ENCODE data around the gene ITPRID1.
A peak's percentile ranks its signal among the peaks of the same experiment; 100 is the strongest.
"Not testable (repeated sequence)": the region's sequence is repeated elsewhere in the genome, so short reads cannot be mapped to it uniquely, and the experiment has no call there.

Gene ITPRID1

DNA sequence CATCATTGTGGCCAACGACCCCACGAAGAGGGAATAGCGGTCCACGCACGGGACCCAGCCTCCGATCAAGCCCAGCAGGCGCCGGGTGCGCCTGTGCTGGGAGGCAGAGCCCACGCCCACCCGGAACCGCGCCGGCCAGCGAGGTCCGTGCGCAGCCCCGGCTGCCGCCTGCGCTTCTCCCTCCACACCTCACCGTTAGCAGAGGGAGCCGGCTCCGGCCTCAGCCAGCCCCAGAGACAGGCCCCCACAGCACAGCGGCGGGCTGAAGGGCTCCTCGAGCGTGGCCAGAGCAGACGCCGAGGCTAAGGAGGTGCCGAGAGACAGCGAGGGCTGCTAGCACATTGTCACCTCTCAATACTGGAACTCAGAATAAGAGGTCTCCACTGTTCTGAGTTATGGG, 3.6 kb downstream of the ITPRID1 start:
- DNase-seq: no peak

- no peak for DNase-seq
Observed at GRCh38 chr7:31518766-31519165, 4.9 kb downstream of the ITPRID1 start.

DNA sequence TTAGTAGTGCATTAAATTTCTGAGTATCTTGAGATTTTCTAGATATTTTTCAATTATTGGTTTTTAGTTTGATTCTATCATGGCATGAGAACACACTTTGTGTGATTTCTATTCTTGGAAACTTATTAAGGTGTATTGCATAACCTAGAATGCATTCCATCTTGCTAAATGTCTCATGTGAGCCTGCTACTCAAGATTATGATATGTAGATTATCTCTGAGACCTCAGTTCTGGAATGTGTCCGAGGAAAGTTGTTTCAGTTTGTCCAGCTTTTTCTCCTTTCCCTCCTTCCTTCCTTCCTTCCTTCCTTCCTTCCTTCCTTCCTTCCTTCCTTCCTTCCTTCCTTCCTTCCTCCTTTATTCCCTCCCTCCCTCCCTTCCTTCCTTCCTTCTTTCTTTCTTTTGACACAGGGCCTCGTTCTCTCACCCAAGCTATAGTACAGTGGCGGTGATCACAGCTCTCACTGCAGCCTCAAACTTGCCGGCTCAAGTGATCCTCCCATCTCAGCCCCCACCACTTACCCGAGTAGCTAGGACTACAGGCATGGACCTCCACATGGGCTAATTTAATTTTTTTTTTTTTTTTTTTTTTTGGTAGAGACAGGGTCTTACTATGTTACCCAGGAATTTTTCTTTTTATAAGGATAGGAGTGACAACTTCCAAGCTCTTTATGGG, 7.6 kb downstream of the ITPRID1 start:
- no peak for DNase-seq

- no peak for DNase-seq
Observed at GRCh38 chr7:31526864-31527263, 13.0 kb downstream of the ITPRID1 start.

- DNase-seq: no peak
Observed at GRCh38 chr7:31529103-31529502, 15.2 kb downstream of the ITPRID1 start.

GRCh38 chr7:31540651-31541185, 26.8 kb downstream of the ITPRID1 start:
- not testable (repeated sequence) for DNase-seq

DNA sequence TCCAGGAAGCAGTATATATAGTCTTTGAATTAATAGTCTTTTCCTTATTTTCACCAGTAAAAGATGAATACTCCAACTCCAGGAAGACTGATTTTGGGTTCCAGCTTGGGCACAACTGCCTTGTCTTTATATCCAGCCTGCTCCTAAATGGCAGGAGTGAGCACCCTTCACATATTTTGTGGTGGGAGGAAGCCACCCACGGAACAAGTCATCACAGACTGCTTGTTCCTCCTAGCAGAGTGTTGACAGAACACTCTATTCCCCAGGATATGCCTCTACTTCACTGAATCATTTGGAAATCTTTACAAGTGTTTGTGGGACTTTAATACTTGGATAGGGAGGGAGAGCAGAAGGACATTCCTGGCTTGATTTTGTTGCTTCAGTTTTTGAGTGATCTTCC, 31.7 kb downstream of the ITPRID1 start:
- DNase-seq: no peak

DNA sequence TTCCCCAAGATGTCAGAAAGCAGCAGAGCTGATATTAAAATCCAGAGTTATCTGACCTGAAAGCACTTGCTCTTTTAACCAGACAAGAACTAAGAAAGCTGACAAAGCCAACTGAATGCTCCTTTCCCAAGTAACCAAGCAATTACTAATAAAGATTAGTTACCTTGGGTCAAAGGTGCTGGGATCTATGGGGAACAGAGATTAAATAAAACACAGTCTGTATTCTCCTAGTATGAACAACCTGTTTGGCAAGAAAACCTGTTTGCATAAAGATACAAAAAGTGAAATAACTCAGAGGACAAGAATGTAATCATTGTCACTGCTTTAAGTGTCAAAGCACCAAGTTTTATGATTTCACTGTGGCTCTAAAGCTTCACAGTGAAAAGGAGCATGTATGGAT, 35.7 kb downstream of the ITPRID1 start:
- no peak for DNase-seq

DNA sequence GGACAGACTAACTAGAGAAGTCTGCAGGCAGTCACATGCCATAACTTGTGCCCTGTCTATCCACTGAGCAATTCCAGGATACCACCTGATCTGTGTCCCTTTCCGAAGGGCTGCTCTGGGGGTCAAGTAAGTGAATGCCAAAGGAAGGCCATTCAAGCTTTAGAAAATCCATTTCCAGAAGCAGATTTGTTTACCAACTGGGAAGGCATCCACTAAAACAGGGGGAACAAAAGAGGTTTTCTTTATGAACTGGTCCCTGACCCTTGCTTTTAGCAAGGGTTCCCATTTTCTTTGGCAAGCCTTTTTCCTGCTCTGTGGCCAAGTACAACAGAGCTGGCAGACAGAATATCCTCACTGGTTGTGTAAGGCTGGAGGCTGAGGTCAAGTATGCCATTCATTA, 36.5 kb downstream of the ITPRID1 start:
- DNase-seq: no peak

GRCh38 chr7:31553661-31554081, 39.8 kb downstream of the ITPRID1 start:
- DNase-seq: no peak

GRCh38 chr7:31562002-31562401, 48.1 kb downstream of the ITPRID1 start:
- DNase-seq: no peak

DNA sequence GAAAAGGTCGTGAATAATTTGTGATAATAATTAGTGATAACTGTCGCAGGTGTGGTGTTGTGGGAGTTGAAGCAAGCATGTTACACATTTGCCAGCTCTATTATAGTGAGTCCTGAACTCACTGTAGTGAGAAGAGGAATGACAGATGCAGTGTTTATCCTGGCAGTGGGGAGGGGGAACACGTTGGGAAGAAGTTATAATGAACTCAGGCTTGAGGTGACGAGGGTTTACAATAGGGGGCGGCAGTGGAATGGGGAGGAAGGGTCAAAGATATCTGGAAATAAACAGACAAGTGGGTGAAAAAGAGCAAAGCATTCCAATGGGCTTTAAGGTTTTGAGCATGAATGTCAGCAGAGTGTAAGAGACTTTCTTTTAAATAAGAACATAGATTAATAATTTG, 49.6 kb downstream of the ITPRID1 start:
- no peak for DNase-seq

GRCh38 chr7:31563951-31564350, 50.1 kb downstream of the ITPRID1 start:
- no peak for DNase-seq

DNA sequence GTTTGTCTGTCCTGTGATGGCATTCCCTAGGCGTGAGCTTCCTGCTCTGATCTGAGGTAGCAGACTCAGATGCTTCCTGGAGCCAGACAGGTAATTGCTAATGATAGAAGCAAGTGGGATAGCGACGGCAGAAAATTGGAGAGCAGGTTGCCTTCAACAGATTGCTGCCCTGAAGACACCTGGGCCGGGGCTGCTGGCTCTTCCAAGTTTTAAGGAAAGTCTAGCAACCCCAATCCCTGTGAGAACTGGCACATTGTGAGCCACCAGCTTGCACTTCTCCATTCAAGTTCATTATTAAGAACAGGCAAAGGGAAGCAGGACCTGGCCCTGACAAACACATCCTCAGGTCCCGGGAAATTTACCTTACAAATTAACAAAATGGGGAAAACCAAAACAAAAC, 50.8 kb downstream of the ITPRID1 start:
- DNase-seq: no peak

DNA sequence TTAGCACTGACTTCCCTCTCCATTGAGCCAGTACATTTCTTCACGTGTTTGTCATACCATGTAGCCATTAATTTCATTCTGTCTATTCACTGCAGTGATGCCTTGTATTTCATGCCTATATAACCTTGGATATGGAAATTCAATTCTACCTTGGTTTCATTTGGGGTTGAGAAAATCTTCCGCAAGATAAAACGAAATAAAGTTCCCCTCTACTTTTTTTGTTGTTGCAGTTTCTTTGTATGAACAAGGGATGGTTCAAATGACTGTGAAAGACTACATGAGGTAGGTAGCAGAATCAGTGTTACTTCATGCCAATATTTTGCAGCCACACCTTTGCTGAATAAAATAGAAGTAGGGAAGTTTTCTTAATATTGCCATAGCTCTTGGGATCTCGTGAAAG, 55.6 kb downstream of the ITPRID1 start:
- no peak for DNase-seq

DNA sequence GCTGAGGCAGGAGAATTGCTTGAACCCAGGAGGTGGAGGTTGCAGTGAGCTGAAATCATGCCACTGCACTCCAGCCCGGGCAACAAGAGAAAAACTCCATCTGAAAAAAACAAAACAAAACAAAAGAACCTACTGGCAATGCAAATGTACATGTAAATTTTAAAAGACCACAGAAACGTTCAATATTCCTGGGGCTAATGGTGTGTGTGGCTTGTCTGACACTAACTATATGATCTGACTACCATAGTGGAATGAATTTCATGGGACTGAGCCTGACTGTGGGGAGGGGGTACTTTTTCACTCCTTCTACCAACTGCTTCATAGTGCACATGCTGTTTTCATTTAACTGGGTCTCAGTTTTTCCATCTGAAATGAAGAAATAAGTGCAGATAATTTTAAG, 69.6 kb downstream of the ITPRID1 start:
- no peak for DNase-seq

- DNase-seq: no peak
Observed at GRCh38 chr7:31583942-31584341, 70.1 kb downstream of the ITPRID1 start.

DNA sequence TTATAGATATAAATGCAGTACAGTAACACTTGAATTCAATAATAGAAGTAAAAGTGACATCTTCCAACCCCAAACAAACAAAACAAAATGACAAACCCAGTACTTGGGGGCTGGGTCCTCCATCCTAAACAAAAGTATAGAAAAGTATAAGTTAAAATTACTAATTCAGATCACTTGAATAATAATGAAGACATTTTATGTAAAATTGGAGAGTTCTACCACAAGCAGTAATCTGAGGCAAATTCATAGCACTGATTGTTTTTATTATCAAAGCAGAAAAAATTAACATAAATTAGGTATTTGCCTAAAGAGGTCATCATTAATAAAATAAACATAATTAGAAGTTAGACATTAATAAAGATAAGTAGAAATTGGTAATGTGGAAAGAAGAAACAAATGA, 81.5 kb downstream of the ITPRID1 start:
- DNase-seq: no peak

GRCh38 chr7:31602041-31602625, 88.2 kb downstream of the ITPRID1 start:
- DNase-seq: no peak

GRCh38 chr7:31603046-31603445, 89.2 kb downstream of the ITPRID1 start:
- DNase-seq: no peak

DNA sequence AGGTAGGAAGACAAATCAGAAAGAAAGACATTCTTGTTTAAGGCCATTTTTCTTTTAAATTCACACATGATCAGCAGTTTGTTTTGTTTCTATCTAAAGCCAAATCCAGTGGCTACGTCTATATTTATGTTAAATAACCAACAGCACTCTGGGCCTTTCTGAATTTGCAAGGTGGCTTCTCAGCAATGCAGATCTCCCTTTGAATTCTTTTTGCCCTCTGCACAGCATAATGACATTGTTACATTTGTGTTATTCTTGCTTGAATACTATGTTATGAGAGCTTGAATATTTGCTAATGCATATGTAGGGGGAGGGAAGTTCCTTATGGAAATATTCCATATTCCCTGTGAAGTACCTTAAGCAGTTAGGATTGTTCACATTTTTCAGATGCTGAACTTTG, 99.7 kb downstream of the ITPRID1 start:
- no peak for DNase-seq

DNA sequence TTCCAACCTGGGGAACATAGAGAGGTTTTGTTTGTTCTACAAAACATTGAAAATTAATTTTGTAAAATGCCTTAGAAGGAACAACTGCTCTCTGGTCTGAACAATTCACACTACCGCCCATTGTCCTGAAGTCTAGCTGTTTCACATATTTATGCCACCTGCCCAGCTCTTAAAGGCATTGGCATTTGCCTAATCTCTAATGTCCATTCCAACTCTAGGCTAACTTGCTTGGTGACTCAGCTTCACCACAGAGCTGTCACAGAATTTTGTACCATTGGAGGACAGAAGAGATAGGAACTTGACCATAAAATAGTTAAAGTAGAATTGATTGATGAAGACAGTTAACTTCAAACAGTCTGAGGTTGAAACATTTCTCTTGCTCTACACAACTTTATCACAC, 119.6 kb downstream of the ITPRID1 start:
- no peak for DNase-seq

GRCh38 chr7:31633894-31634494, 120.1 kb downstream of the ITPRID1 start:
- DNase-seq: peak; percentile 43

DNA sequence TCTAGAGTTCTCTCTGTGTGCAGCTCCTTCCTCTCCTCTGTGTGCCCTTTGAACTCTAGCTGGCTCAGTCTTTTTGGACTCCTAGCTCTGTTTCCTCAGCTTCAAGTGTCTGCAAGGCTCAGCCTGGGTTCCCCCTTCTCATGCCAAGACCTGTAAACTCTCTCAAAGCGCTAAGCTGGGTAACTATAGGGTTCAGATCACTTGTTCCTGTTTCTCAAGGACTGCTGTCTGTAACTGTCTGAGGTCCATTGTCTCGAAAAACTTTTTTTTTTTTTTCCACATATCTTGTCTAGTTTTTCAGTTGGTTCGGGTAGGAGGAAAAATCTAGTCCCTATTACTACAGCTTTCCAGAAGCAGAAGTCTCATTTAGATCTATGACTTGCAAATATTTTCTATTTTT, 126.5 kb downstream of the ITPRID1 start:
- no peak for DNase-seq

All from HCEC 1CT (cell line).